IPS DF 6.9 (cell line): ENCODE results near the gene EVI5.

Experiments
- DNase-seq: peaks from one replicate; pipeline ENCODE4 v3.0.0-alpha.2; 2013; ENCODE audit warnings: low read depth, low spot score
- H3K27ac ChIP-seq: one replicate; pipeline ENCODE4 v1.5.1; 2013; ENCODE audit warnings: low read length, control low read depth
- H3K27me3 ChIP-seq: 2 replicates; pipeline ENCODE4 v1.6.1; 2013; ENCODE audit warnings: mild to moderate bottlenecking, low read length; ENCODE audit not compliant: control insufficient read depth, insufficient read depth
- H3K36me3 ChIP-seq: 2 replicates; pipeline ENCODE4 v1.6.1; 2013; ENCODE audit warnings: low read length; ENCODE audit not compliant: control insufficient read depth, insufficient read depth
- H3K4me1 ChIP-seq: 2 replicates; pipeline ENCODE4 v1.6.1; 2013; ENCODE audit warnings: low read length; ENCODE audit not compliant: control insufficient read depth, insufficient read depth
- H3K4me3 ChIP-seq: 2 replicates; pipeline ENCODE4 v1.5.1; 2013; ENCODE audit warnings: mild to moderate bottlenecking, low read length
- H3K9me3 ChIP-seq: 2 replicates; pipeline ENCODE4 v1.6.1; 2013; ENCODE audit warnings: low read length, inconsistent platforms; ENCODE audit not compliant: control insufficient read depth, insufficient read depth
- whole genome bisulfite sequencing: extraction: QIAGEN DNeasy Blood & Tissue Kit; methylation state at CpG from one replicate; pipeline ENCODE4 v1.1.7; 2013; ENCODE audit warnings: mixed read lengths, missing lambda C conversion rate; ENCODE audit not compliant: insufficient read length, insufficient coverage; 5-methylcytosine and 5-hydroxymethylcytosine counted together

Gene EVI5

GRCh38 chr1:92701147-92701546 lies 83.8 kb downstream of the EVI5 start:
- Histone ChIP-seq H3K27me3 (no peaks in the 10 kb centered on the region), H3K27ac (no peak overlapping the region), H3K4me1 (no peaks in the 10 kb centered on the region), H3K9me3 (no peaks in the 10 kb centered on the region), H3K4me3 (no peak overlapping the region), H3K36me3 (no peaks in the 10 kb centered on the region)
- no CpG with 5 or more reads among the region's 1 CpG for WGBS
- DNase-seq = no peak

DNA sequence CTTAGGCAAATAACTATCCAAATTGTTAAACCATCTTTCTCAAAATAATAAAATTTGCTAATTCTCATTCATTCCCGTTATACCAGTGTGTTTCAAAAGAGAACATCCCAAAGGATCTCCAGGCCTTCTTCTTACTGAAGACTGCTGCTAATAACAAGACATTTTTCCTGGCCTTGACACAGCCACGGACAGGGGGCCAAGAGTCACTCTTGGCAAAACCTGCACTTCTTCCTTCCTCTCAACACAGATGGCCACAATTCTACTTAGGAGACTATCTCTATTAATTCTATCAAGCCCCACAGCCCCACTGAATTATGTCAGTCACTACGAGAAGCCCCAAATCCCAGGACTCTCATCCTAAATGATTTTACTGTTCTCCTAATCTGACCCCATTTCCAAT lies 86.0 kb downstream of the EVI5 start:
- WGBS = no CpG with 5 or more reads among the region's 3 CpGs
- H3K27ac ChIP-seq = no peak overlapping the region
- DNase-seq = no peak

DNA sequence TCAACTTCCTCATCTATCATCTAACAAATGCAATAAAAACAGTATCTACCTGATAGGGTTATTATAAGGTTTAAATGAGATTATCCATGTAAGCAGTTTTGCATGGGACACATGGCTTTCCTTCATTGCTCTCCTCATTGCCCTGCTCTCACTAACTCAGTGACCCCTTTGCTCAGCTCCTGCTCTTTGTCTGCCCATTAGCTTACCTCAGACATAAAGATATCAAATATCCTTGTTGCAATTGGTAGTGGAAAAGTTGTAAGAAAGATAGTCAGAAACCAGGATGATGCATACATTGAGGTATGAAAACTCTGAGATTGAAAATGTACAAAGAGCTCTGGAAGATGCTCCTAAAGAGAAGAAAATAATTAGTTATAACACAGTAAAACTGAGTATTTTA lies 89.8 kb downstream of the EVI5 start:
- Histone ChIP-seq H3K9me3 (no peaks in the 10 kb centered on the region), H3K4me3 (no peak overlapping the region), H3K27ac (no peak overlapping the region), H3K36me3 (no peaks in the 10 kb centered on the region), H3K27me3 (no peaks in the 10 kb centered on the region), H3K4me1 (no peaks in the 10 kb centered on the region)
- no peak for DNase-seq

More for the DNA sequence above, 86.0 kb downstream of the EVI5 start:
- Histone ChIP-seq H3K4me3 (no peak overlapping the region), H3K9me3 (no peaks in the 10 kb centered on the region), H3K27me3 (no peaks in the 10 kb centered on the region), H3K36me3 (no peaks in the 10 kb centered on the region), H3K4me1 (no peaks in the 10 kb centered on the region)

DNA sequence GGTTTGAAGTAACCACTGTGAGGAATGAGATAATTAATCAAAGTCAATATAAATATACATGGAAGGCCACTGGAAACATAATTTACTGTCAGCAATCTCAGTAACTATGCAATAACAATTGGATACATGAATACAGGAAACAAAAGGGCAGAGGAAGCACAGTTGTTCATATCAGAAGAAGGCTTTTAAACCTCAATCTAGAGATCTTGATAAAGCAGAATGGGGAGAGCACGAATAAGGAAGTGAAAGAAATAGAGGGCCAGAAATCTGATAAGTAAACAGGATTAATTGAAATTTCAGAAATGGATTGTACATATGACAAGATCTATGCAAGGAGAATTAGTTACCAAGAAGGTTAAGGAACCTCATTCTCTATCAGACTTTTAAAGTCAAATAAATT lies 93.0 kb downstream of the EVI5 start:
- no peaks in the 10 kb centered on the region for H3K36me3 ChIP-seq
- no peak overlapping the region for H3K4me3 ChIP-seq
- H3K27me3 ChIP-seq = no peaks in the 10 kb centered on the region
- WGBS = no CpG with 5 or more reads among the region's 1 CpG
- DNase-seq = no peak
- no peaks in the 10 kb centered on the region for H3K9me3 ChIP-seq
- H3K27ac ChIP-seq = no peak overlapping the region
- H3K4me1 ChIP-seq = no peaks in the 10 kb centered on the region

DNA sequence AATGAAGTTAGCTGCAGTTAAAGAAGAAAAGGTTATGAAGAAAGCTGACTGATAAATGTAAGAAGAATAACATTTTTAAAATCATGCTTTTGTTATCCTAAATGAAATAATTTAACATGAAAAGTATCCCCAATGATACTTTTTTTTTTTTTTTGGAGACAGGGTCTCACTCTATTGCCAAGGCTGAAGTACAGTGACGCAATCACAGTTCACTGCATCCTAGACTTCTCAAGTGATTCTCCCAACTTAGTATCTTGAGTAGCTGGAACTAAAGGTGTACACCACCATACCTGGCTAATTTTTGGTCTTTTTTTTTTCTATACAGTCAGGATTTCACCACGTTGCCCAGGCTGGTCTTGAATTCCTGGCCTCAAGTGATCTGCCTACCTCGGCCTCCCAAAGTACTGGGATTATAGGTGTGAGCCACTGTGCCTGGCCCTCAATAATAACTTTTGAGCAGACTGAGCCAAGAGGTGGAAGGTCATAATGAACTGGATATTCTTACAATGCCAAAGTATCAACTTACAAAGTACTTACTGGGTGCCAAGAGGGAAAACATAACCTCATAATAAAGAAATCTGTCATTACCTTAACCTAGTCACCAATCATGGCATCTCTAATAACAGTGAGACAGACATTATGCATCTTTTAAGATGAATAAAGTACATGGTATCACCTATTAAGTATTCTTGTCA lies 94.5 kb downstream of the EVI5 start:
- no peak overlapping the region for H3K4me3 ChIP-seq
- no peaks in the 10 kb centered on the region for H3K36me3 ChIP-seq
- no peaks in the 10 kb centered on the region for H3K4me1 ChIP-seq
- no CpG with 5 or more reads among the region's 3 CpGs for WGBS
- H3K27me3 ChIP-seq = no peaks in the 10 kb centered on the region
- H3K27ac ChIP-seq = no peak overlapping the region
- DNase-seq = no peak
- no peaks in the 10 kb centered on the region for H3K9me3 ChIP-seq

- WGBS = no CpG with 5 or more reads among the region's 4 CpGs
These were observed 104.9 kb downstream of the EVI5 start for GRCh38 chr1:92679980-92680379.

GRCh38 chr1:92663775-92664174 lies 121.1 kb downstream of the EVI5 start:
- no peak for DNase-seq
- Histone ChIP-seq H3K9me3 (no peaks in the 10 kb centered on the region), H3K4me3 (no peak overlapping the region), H3K36me3 (no peaks in the 10 kb centered on the region), H3K4me1 (no peaks in the 10 kb centered on the region), H3K27ac (no peak overlapping the region), H3K27me3 (no peaks in the 10 kb centered on the region)
- WGBS = no CpG with 5 or more reads among the region's 5 CpGs

More at GRCh38 chr1:92679980-92680379, 104.9 kb downstream of the EVI5 start:
- Histone ChIP-seq H3K27me3 (no peaks in the 10 kb centered on the region), H3K27ac (no peak overlapping the region), H3K9me3 (no peaks in the 10 kb centered on the region), H3K36me3 (no peaks in the 10 kb centered on the region), H3K4me3 (no peak overlapping the region), H3K4me1 (no peaks in the 10 kb centered on the region)
- DNase-seq = no peak

DNA sequence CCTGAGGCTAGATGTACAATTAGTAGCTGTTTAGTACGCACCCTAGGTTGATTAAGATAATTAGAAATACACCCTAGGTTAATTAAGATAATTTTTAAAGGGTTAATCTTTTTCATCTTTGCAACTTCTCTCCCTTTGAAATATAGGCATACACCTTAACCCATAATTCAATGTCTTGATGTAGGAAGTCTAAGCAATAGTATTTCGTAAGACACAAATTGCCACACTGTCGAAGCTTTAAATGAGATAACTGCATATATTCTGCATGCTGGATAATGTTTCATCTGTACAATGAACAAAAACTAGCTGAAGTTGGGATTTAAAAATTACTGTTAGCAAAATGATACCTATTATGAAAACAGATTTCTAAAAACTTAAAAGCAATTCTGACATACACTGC lies 122.9 kb downstream of the EVI5 start:
- no peaks in the 10 kb centered on the region for H3K9me3 ChIP-seq
- no CpG with 5 or more reads among the region's 3 CpGs for WGBS
- H3K4me3 ChIP-seq = no peak overlapping the region
- no peaks in the 10 kb centered on the region for H3K27me3 ChIP-seq
- no peaks in the 10 kb centered on the region for H3K36me3 ChIP-seq
- H3K4me1 ChIP-seq = no peaks in the 10 kb centered on the region
- no peak overlapping the region for H3K27ac ChIP-seq
- no peak for DNase-seq

- Histone ChIP-seq H3K4me3 (no peak overlapping the region), H3K36me3 (no peaks in the 10 kb centered on the region), H3K27me3 (no peaks in the 10 kb centered on the region), H3K4me1 (no peaks in the 10 kb centered on the region), H3K9me3 (no peaks in the 10 kb centered on the region), H3K27ac (no peak overlapping the region)
- no peak for DNase-seq
- no CpG with 5 or more reads among the region's 1 CpG for WGBS
These were observed 127.2 kb downstream of the EVI5 start for GRCh38 chr1:92657701-92658100.

GRCh38 chr1:92655197-92655801 lies 129.6 kb downstream of the EVI5 start:
- whole genome bisulfite sequencing = no CpG with 5 or more reads among the region's 3 CpGs
- no peak overlapping the region for H3K4me3 ChIP-seq

More at GRCh38 chr1:92655197-92655801, 129.6 kb downstream of the EVI5 start:
- Histone ChIP-seq H3K9me3 (no peaks in the 10 kb centered on the region), H3K4me1 (no peaks in the 10 kb centered on the region), H3K27me3 (no peaks in the 10 kb centered on the region), H3K36me3 (no peaks in the 10 kb centered on the region), H3K27ac (no peak overlapping the region)
- DNase-seq = no peak
